Gastrocnemius medialis (tissue), 4 donors: Measurements from ENCODE around the gene XKR7. TPM values are rescaled to one million over a fixed set of nuclear protein-coding genes. Genes with fewer than 3 reads are reported as not detected.
"Not testable (repeated sequence)": the region's sequence is repeated elsewhere in the genome, so short reads cannot be mapped to it uniquely, and the experiment has no call there.

Experiments used
- ATAC-seq, 2 donors: fragments of 150-250 bp; one replicate each; pipeline ENCODE4 v1.9.1; 2016
- DNase-seq, 2 donors: peaks; one replicate each; pipeline ENCODE4 v3.0.0-alpha.2; 2019
- H3K27ac ChIP-seq, 4 donors: fragments of 200-600 bp; sonication (generic); 1 replicate in 1 of 4; 2 replicates in 3 of 4; pipeline ENCODE4 v1.5.1; 2016 to 2018; ENCODE audit warnings: mild to moderate bottlenecking in 2 of 4, moderate library complexity in 1 of 4
- H3K27me3 ChIP-seq, 3 donors: fragments of 200-600 bp; sonication (generic) in 2 of 3; 1 replicate in 1 of 3; 2 replicates in 2 of 3; pipeline versions ENCODE4 v1.5.1 to v1.6.0; 2016 to 2019; ENCODE audit warnings: mild to moderate bottlenecking in 1 of 3, moderate library complexity in 1 of 3
- H3K36me3 ChIP-seq, 2 donors: fragments of 200-600 bp; sonication (generic) in 1 of 2; one replicate each; pipeline ENCODE4 v1.5.1; 2017 to 2018
- H3K4me1 ChIP-seq, 2 donors: fragments of 200-600 bp; sonication (generic) in 1 of 2; one replicate each; pipeline ENCODE4 v1.5.1; 2016 to 2017; ENCODE audit warnings: mild to moderate bottlenecking in 2 of 2
- H3K4me3 ChIP-seq, 4 donors: fragments of 200-600 bp; sonication (generic) in 3 of 4; 1 replicate in 1 of 4; 2 replicates in 3 of 4; pipeline ENCODE4 v1.5.1; 2016 to 2019; ENCODE audit warnings: mild to moderate bottlenecking in 2 of 4
- H3K9me3 ChIP-seq, 3 donors: fragments of 200-600 bp; sonication (generic) in 2 of 3; 1 replicate in 1 of 3; 2 replicates in 2 of 3; pipeline ENCODE4 v1.5.1; 2016 to 2019
- POLR2A ChIP-seq, 2 donors: fragments of 450-650 bp; IDR thresholded peaks; one replicate each; pipeline ENCODE4 v1.6.1; 2017; ENCODE audit warnings: antibody characterized with exemption in 2 of 2, mild to moderate bottlenecking in 2 of 2, moderate library complexity in 2 of 2
- in situ Hi-C, 4 donors: fragments of 200-750 bp; cut with MboI; loops; one replicate each; pipeline versions ENCODE4 v1.15.0 to v1.8.0; 2017; ENCODE audit warnings: low sequenced_read_pairs in 4 of 4
- intact Hi-C: fragments of 100-400 bp; cut with DNase I; formaldehyde crosslinking; loops from one replicate; pipeline ENCODE4 v1.15.1; 2023; ENCODE audit warnings: low total_unique reads
- total RNA-seq, 4 donors: library from RNA; depleted of rRNA; stranded (reverse); fragments of >200 nt; gene quantifications; one replicate each; pipeline versions ENCODE4 v1.1.0 to v1.2.3, GENCODE V29; 2016
- TF ChIP-seq, protein P1 (sequence below), 5 experiments: fragments of 450-650 bp in 3 of 5; fragments of 200-600 bp in 2 of 5; sonication (generic) in 2 of 5; IDR thresholded peaks in 4 of 5; conservative IDR thresholded peaks in 1 of 5; 1 replicate in 4 of 5; 2 replicates in 1 of 5; pipeline ENCODE4 v1.5.1; 2016 to 2019; ENCODE audit warnings: antibody characterized with exemption in 5 of 5, mild to moderate bottlenecking in 3 of 5, moderate library complexity in 3 of 5

Gene XKR7
- total RNA-seq, 4 donors from 2014 or later = not detected

GRCh38 chr20:31925631-31926030, 42.3 kb upstream of the XKR7 start:
- no peaks in the 10 kb centered on the region for H3K36me3 ChIP-seq
- intact Hi-C loops (no loop called here), in situ Hi-C loops (no loop called here)
- no peak overlapping the region for H3K27ac ChIP-seq
- no peak overlapping the region for H3K4me3 ChIP-seq
- no peaks in the 10 kb centered on the region for H3K4me1 ChIP-seq
- no peak for TF ChIP-seq POLR2A (IDR thresholded peaks at IDR 0.05)
- TF ChIP-seq, protein P1, sequence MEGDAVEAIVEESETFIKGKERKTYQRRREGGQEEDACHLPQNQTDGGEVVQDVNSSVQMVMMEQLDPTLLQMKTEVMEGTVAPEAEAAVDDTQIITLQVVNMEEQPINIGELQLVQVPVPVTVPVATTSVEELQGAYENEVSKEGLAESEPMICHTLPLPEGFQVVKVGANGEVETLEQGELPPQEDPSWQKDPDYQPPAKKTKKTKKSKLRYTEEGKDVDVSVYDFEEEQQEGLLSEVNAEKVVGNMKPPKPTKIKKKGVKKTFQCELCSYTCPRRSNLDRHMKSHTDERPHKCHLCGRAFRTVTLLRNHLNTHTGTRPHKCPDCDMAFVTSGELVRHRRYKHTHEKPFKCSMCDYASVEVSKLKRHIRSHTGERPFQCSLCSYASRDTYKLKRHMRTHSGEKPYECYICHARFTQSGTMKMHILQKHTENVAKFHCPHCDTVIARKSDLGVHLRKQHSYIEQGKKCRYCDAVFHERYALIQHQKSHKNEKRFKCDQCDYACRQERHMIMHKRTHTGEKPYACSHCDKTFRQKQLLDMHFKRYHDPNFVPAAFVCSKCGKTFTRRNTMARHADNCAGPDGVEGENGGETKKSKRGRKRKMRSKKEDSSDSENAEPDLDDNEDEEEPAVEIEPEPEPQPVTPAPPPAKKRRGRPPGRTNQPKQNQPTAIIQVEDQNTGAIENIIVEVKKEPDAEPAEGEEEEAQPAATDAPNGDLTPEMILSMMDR (IDR thresholded peaks at IDR 0.05 in 4 of 5, conservative IDR thresholded peaks at IDR 0.05 in 1 of 5) = no peak
- DNase-seq (no peak), ATAC-seq (no peak)
- no peaks in the 10 kb centered on the region for H3K9me3 ChIP-seq
- H3K27me3 ChIP-seq = peaks cover 0 to 6% (median 0%) of the 10 kb centered on the region in 3 donors

GRCh38 chr20:31926493-31926892, 41.5 kb upstream of the XKR7 start:
- Histone ChIP-seq H3K27ac (no peak overlapping the region), H3K27me3 (peaks cover 0 to 6% (median 0%) of the 10 kb centered on the region in 3 donors), H3K36me3 (no peaks in the 10 kb centered on the region), H3K4me1 (no peaks in the 10 kb centered on the region), H3K4me3 (no peak overlapping the region), H3K9me3 (no peaks in the 10 kb centered on the region)
- DNase-seq = no peak
- in situ Hi-C loops = no loop called here
- ATAC-seq = no peak
- TF ChIP-seq, protein P1 (IDR thresholded peaks at IDR 0.05 in 4 of 5, conservative IDR thresholded peaks at IDR 0.05 in 1 of 5) = no peak
- no peak for TF ChIP-seq POLR2A (IDR thresholded peaks at IDR 0.05)
- intact Hi-C loops = no loop called here

GRCh38 chr20:31927627-31928159, 40.3 kb upstream of the XKR7 start:
- H3K36me3 ChIP-seq = no peaks in the 10 kb centered on the region
- no peak for DNase-seq
- in situ Hi-C loops = no loop called here
- H3K4me1 ChIP-seq = no peaks in the 10 kb centered on the region
- H3K4me3 ChIP-seq = no peak overlapping the region
- H3K9me3 ChIP-seq = no peaks in the 10 kb centered on the region
- H3K27me3 ChIP-seq = peaks cover 0 to 6% (median 0%) of the 10 kb centered on the region in 3 donors
- H3K27ac ChIP-seq = no peak overlapping the region
- intact Hi-C loops = no loop called here
- no peak for ATAC-seq
- TF ChIP-seq, protein P1 (IDR thresholded peaks at IDR 0.05 in 4 of 5, conservative IDR thresholded peaks at IDR 0.05 in 1 of 5) = no peak
- no peak for TF ChIP-seq POLR2A (IDR thresholded peaks at IDR 0.05)

DNA sequence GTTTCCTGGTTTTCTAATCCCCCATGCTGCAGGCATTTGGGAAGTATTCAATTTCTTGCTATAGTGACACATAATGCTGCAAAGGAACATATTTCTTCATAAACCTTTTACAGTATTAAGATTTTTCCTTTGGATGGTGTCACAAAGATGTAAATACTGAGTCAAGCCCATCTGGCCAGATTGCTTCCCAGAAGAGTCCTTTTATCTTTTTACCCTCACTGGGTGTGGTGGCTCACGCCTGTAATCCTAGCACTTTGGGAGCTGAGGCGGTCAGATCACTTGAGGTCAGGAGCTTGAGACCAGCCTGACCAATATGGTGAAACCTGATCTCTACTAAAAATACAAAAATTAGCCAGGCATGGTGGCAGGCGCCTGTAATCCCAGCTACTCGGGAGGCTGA, 38.3 kb upstream of the XKR7 start:
- ATAC-seq, in situ Hi-C loops: not testable (repeated sequence)

GRCh38 chr20:31930779-31931178, 37.2 kb upstream of the XKR7 start:
- no peak overlapping the region for H3K4me3 ChIP-seq

More for the DNA sequence above, 38.3 kb upstream of the XKR7 start:
- H3K27ac ChIP-seq, H3K4me1 ChIP-seq, H3K4me3 ChIP-seq, H3K36me3 ChIP-seq, H3K9me3 ChIP-seq, H3K27me3 ChIP-seq, intact Hi-C loops, DNase-seq: not testable (repeated sequence)

More at GRCh38 chr20:31930779-31931178, 37.2 kb upstream of the XKR7 start:
- ATAC-seq = no peak
- Histone ChIP-seq H3K9me3 (no peaks in the 10 kb centered on the region), H3K27ac (no peak overlapping the region), H3K4me1 (no peaks in the 10 kb centered on the region), H3K27me3 (no peaks in the 10 kb centered on the region), H3K36me3 (no peaks in the 10 kb centered on the region)
- in situ Hi-C loops = no loop called here
- intact Hi-C loops = no loop called here
- DNase-seq = no peak
- TF ChIP-seq POLR2A (IDR thresholded peaks at IDR 0.05) = no peak
- TF ChIP-seq, protein P1 (IDR thresholded peaks at IDR 0.05 in 4 of 5, conservative IDR thresholded peaks at IDR 0.05 in 1 of 5) = no peak
